ENCODE data around the gene STARD3.

GRCh38 chr17:39643271-39643670, 6.3 kb downstream of the STARD3 start:
- TF ChIP-seq POLR2A (IDR thresholded peaks at IDR 0.05; ENCODE audit: low read depth, low read length) (no peak), TAF1 (IDR thresholded peaks at IDR 0.05; ENCODE audit: borderline replicate concordance, low read depth, low read length) (no peak), POLR2AphosphoS5 (IDR thresholded peaks at IDR 0.05; ENCODE audit: low read depth, low read length) (no peak)

Data from GM12892 (cell line).